HepG2 (cell line): ENCODE data around the gene CD40. TPM values are rescaled to one million over a fixed set of nuclear protein-coding genes. Genes with fewer than 3 reads are reported as not detected.

Experiments
- ATAC-seq: fragments of 200-7000 bp; cut with Tn5 transposase; 3 replicates; pipeline ENCODE4 v1.9.1; 2020; ENCODE audit warnings: mild to moderate bottlenecking, moderate library complexity
- BruUV-seq: library from RNA; stranded (reverse); fragments of 400-500 nt; replicated peaks from 2 replicates; lab custom pipeline; 2021; lab: Mats Ljungman, UMichigan
- CTCF ChIA-PET: fragments of 300-600 bp; formaldehyde crosslinking; extraction: SDS; loops from one replicate; lab custom pipeline; 2021; ENCODE audit warnings: low total read pairs, inconsistent platforms, low intra/inter-chr PET ratio; lab: Yijun Ruan, JAX
- POLR2A ChIA-PET: fragments of 350-600 bp; sonication (Branson Sonifier 250); formaldehyde crosslinking; loops from one replicate; lab custom pipeline; 2020; ENCODE audit warnings: antibody characterized with exemption, inconsistent platforms; lab: Yijun Ruan, JAX
- DNase-seq: peaks from one replicate; pipeline ENCODE4 v3.0.0-alpha.2; 2015; ENCODE audit warnings: low spot score
- FAIRE-seq: peaks from 3 replicates; lab custom pipeline; 2011; peaks lifted over from hg19 to GRCh38; lab: Jason Lieb, UNC
- H2AFZ ChIP-seq: one replicate; pipeline ENCODE4 v1.6.1; 2011; ENCODE audit warnings: low read length, inconsistent platforms
- H3K27ac ChIP-seq: fragments of 300-600 bp; 3 replicates; pipeline ENCODE4 v1.8.0; 2011; ENCODE audit warnings: mixed run types, mild to moderate bottlenecking, mixed read lengths, low read length, inconsistent platforms; ENCODE audit not compliant: insufficient read depth; ENCODE audit errors: extremely low read length
- H3K27me3 ChIP-seq, 2 experiments: fragments of 200-600 bp in 1 of 2; 2 replicates in 1 of 2; 3 replicates in 1 of 2; pipeline versions ENCODE4 v1.6.0 to v1.8.0; 2011; ENCODE audit warnings: low read length in 2 of 2, mild to moderate bottlenecking in 2 of 2, moderate library complexity in 2 of 2, inconsistent platforms in 1 of 2; ENCODE audit not compliant: insufficient read depth in 2 of 2, control insufficient read depth in 1 of 2
- H3K36me3 ChIP-seq, 2 experiments: fragments of 200-600 bp in 1 of 2; replicated peaks in 1 of 2; 2 replicates in 1 of 2; 3 replicates in 1 of 2; pipeline versions ENCODE4 v1.5.1 to v1.8.0; 2011; ENCODE audit warnings: low read length in 2 of 2, inconsistent platforms in 1 of 2; ENCODE audit not compliant: insufficient read depth in 2 of 2, control insufficient read depth in 1 of 2
- H3K4me1 ChIP-seq: 2 replicates; pipeline ENCODE4 v1.5.1; 2012; ENCODE audit warnings: low read length, inconsistent platforms; ENCODE audit not compliant: insufficient read depth
- H3K4me2 ChIP-seq: 2 replicates; pipeline ENCODE4 v1.6.0; 2011; ENCODE audit warnings: low read depth, low read length, inconsistent platforms
- H3K4me3 ChIP-seq, 3 experiments: fragments of 200-600 bp in 1 of 3; sonication (generic), shearing (Covaris generic) in 1 of 3; replicated peaks in 1 of 3; 2 replicates each; pipeline ENCODE4 v1.5.1; 2011 to 2016; ENCODE audit warnings: low read length in 3 of 3, inconsistent platforms in 2 of 3, low read depth in 2 of 3, mild to moderate bottlenecking in 2 of 3, control low read depth in 1 of 3, mixed read lengths in 1 of 3; ENCODE audit not compliant: insufficient read depth in 1 of 3
- H3K79me2 ChIP-seq: one replicate; pipeline ENCODE4 v1.6.1; 2011; ENCODE audit warnings: low read length, inconsistent platforms; ENCODE audit not compliant: insufficient read depth
- H3K9ac ChIP-seq: 2 replicates; pipeline ENCODE4 v1.6.0; 2011; ENCODE audit warnings: mild to moderate bottlenecking, low read depth, low read length, inconsistent platforms; ENCODE audit not compliant: insufficient read depth
- H3K9me3 ChIP-seq: 2 replicates; pipeline ENCODE4 v1.5.1; 2012; ENCODE audit warnings: mild to moderate bottlenecking, low read length
- H4K20me1 ChIP-seq: 2 replicates; pipeline ENCODE4 v1.6.0; 2011; ENCODE audit warnings: inconsistent platforms, mild to moderate bottlenecking, low read length, moderate library complexity; ENCODE audit not compliant: insufficient read depth
- BRCA1 ChIP-seq: sonication (generic); formaldehyde crosslinking; IDR thresholded peaks from 2 replicates; pipeline ENCODE4 v1.4.0; 2020; ENCODE audit warnings: missing genetic modification reagents
- ELF1 ChIP-seq: sonication (generic); formaldehyde crosslinking; IDR thresholded peaks from 2 replicates; pipeline ENCODE4 v1.4.0; 2020; ENCODE audit warnings: missing genetic modification reagents
- JARID2 ChIP-seq: sonication (generic); formaldehyde crosslinking; IDR thresholded peaks from 2 replicates; pipeline ENCODE4 v1.8.1; 2023; ENCODE audit warnings: missing genetic modification reagents, inconsistent platforms; ENCODE audit not compliant: insufficient replicate concordance
- MIER2 ChIP-seq: IDR thresholded peaks from 2 replicates; pipeline ENCODE4 v1.6.1; 2016; ENCODE audit warnings: missing biosample characterization, missing genetic modification reagents
- PAF1 ChIP-seq: IDR thresholded peaks from 2 replicates; pipeline ENCODE4 v1.6.1; 2016; ENCODE audit warnings: missing genetic modification reagents, missing compliant biosample characterization
- RBM22 ChIP-seq: fragments of 200-400 bp; formaldehyde crosslinking; optimal IDR thresholded peaks from 2 replicates; pipeline ENCODE3; 2017; ENCODE audit warnings: mild to moderate bottlenecking, low read length, moderate library complexity
- TBP ChIP-seq: sonication (generic); formaldehyde crosslinking; IDR thresholded peaks from 2 replicates; pipeline ENCODE4 v1.5.0; 2020; ENCODE audit warnings: missing genetic modification reagents
- TBX3 ChIP-seq: fragments of 450-650 bp; IDR thresholded peaks from 2 replicates; pipeline ENCODE4 v1.6.1; 2017; ENCODE audit warnings: antibody characterized with exemption, mild to moderate bottlenecking, inconsistent platforms, borderline replicate concordance
- ZBTB7B ChIP-seq: sonication (generic); formaldehyde crosslinking; IDR thresholded peaks from 2 replicates; pipeline ENCODE4 v1.4.0; 2020; ENCODE audit warnings: missing genetic modification reagents
- ZFAT ChIP-seq: sonication (generic); formaldehyde crosslinking; conservative IDR thresholded peaks from 2 replicates; pipeline ENCODE4 v1.8.1; 2023; ENCODE audit warnings: missing genetic modification reagents, inconsistent platforms
- ZNF121 ChIP-seq: sonication (generic); formaldehyde crosslinking; IDR thresholded peaks from 2 replicates; pipeline ENCODE4 v1.5.0; 2020; ENCODE audit warnings: mild to moderate bottlenecking, missing genetic modification reagents
- ZNF75D ChIP-seq: sonication (generic); formaldehyde crosslinking; IDR thresholded peaks from 2 replicates; pipeline ENCODE4 v1.8.1; 2023; ENCODE audit warnings: missing genetic modification reagents, mild to moderate bottlenecking, borderline replicate concordance
- WGBS: methylation state at CpG from one replicate; pipeline ENCODE4 v1.1.6; 2017; ENCODE audit warnings: low lambda C conversion rate; 5-methylcytosine and 5-hydroxymethylcytosine counted together
- in situ Hi-C: cut with HindIII; loops from 2 replicates; pipeline ENCODE4 v1.10.0; 2017; ENCODE audit warnings: low pct_unique_long_range_greater_than_20kb; ENCODE audit not compliant: extremely low pct_ligation_motif_present
- intact Hi-C: fragments of 100-400 bp; cut with micrococcal nuclease; formaldehyde crosslinking; loops from one replicate; pipeline ENCODE4 v1.10.0; 2022; ENCODE audit not compliant: unreplicated experiment
- polyA plus RNA-seq, 8 experiments: library from polyadenylated mRNA; depleted of rRNA in 3 of 8; stranded (reverse) in 7 of 8; unstranded in 1 of 8; fragments of >200 nt; fragmentation: Illumina TruSeq in 4 of 8; extraction: Trizol in 4 of 8; gene quantifications; 2 replicates each; pipeline versions ENCODE4 v1.2.1 to v1.2.3, GENCODE V29; 2011 to 2016; ENCODE audit warnings: low read depth in 4 of 8, missing spikeins in 1 of 8, mixed read lengths in 1 of 8; ENCODE audit not compliant: insufficient read depth in 1 of 8
- total RNA-seq, 5 experiments: library from RNA; depleted of rRNA; stranded (reverse); fragments of >200 nt; fragmentation: Illumina TruSeq; extraction: Trizol; gene quantifications; 2 replicates each; pipeline ENCODE4 v1.2.3, GENCODE V29; 2016; ENCODE audit warnings: low read depth in 1 of 5
- TF ChIP-seq, protein P1 (sequence below): sonication (generic); formaldehyde crosslinking; IDR thresholded peaks from 2 replicates; pipeline ENCODE4 v1.9.0; 2021; ENCODE audit warnings: missing genetic modification reagents, borderline replicate concordance
- TF ChIP-seq, protein P2 (sequence below): sonication (generic); formaldehyde crosslinking; IDR thresholded peaks from 2 replicates; pipeline ENCODE4 v1.4.0; 2020; ENCODE audit warnings: missing genetic modification reagents, borderline replicate concordance

The CD40 gene
- total and polyA plus RNA-seq, 2 of the 13 experiments (the other 11 are each of a cell fraction or from before 2014, with no cell fraction given), result 4.6 to 13.4 TPM

DNA sequence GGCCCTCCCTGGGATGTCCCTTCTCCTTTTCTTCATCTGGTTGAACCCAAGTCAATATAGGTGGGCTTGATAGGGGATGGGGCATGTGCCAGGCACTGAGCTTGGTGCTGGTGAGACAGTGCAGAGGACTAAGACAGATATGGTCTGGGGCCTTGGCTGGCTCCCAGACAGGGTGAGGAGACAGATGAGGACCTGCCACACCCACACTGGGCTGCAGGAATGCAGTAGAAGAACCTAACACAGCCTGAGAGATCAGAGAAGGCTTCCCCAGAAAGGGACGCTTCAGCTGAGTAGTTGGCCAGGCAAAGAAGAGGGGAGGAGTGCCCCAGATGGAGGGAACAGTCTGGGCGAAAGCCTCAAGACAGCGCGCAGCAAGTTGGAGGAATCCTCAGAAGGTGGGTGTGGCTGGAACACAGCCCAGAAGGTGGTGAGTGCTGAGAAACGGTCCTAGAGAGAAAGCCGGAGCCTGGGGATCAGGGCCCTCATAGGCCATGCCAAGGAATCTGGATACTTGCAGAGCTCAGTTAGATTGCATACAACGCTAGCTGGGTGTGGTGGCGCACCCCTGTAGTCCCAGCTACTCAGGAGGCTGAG is 26.4 kb downstream of the CD40 start (continued):
- no peak for TF ChIP-seq BRCA1
- no peak for TF ChIP-seq ZNF75D (CRISPR knock-in tag)
- no peak for TF ChIP-seq ZFAT (CRISPR knock-in tag)
- no peak for TF ChIP-seq TBX3
- TF ChIP-seq ELF1 (CRISPR knock-in tag), result no peak

DNA sequence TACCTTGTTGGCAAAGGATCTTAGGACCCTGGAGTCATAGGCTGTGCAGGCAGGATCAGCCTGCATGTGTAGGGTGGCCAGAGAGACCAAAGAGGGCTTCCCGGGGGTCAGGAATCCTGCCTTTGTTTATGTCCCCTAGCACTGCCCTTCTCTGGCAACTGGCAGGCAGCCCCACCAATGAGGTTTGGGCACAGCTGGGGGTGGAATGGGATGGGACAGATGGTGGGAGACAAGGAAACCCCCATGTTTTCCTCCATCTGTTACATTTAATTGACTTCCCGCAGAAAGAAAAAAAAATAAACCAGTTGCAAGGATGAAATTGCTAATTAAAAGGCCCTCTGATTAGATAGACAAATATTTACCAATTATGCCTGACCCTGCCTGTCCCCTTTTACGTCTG is 27.6 kb downstream of the CD40 start:
- CTCF ChIA-PET, result no interaction called here
- FAIRE-seq, result no peak
- peaks cover 4 to 59% of the 10 kb centered on the region in 2 experiments; a peak in 4 of 5 replicates for H3K27me3 ChIP-seq

More for the DNA sequence above, 27.6 kb downstream of the CD40 start:
- in situ Hi-C loops, result no loop called here
- Histone ChIP-seq H3K36me3 (no peaks in the 10 kb centered on the region), H3K4me2 (no peak overlapping the region), H4K20me1 (no peaks in the 10 kb centered on the region), H3K4me1 (no peaks in the 10 kb centered on the region), H3K4me3 (no peak overlapping the region), H2AFZ (no peak overlapping the region), H3K9ac (no peak overlapping the region), H3K79me2 (no peaks in the 10 kb centered on the region), H3K27ac (no peak overlapping the region), H3K9me3 (no peaks in the 10 kb centered on the region)
- DNase-seq, result no peak
- ATAC-seq, result no peak
- intact Hi-C loops, result no loop called here
- no TSS peak for BruUV-seq
- 7% methylated on average over 3 of the region's 3 CpGs for WGBS
- POLR2A ChIA-PET, result no interaction called here
- TF ChIP-seq JARID2 (CRISPR knock-in tag) (no peak), PAF1 (CRISPR knock-in tag) (no peak), ZBTB7B (no peak), ZNF121 (CRISPR knock-in tag) (no peak), TBP (CRISPR knock-in tag) (no peak), MIER2 (CRISPR knock-in tag) (no peak), RBM22 (no peak)
- TF ChIP-seq, protein P1, sequence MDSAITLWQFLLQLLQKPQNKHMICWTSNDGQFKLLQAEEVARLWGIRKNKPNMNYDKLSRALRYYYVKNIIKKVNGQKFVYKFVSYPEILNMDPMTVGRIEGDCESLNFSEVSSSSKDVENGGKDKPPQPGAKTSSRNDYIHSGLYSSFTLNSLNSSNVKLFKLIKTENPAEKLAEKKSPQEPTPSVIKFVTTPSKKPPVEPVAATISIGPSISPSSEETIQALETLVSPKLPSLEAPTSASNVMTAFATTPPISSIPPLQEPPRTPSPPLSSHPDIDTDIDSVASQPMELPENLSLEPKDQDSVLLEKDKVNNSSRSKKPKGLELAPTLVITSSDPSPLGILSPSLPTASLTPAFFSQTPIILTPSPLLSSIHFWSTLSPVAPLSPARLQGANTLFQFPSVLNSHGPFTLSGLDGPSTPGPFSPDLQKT (CRISPR knock-in tag), result no peak
- TF ChIP-seq, protein P2, sequence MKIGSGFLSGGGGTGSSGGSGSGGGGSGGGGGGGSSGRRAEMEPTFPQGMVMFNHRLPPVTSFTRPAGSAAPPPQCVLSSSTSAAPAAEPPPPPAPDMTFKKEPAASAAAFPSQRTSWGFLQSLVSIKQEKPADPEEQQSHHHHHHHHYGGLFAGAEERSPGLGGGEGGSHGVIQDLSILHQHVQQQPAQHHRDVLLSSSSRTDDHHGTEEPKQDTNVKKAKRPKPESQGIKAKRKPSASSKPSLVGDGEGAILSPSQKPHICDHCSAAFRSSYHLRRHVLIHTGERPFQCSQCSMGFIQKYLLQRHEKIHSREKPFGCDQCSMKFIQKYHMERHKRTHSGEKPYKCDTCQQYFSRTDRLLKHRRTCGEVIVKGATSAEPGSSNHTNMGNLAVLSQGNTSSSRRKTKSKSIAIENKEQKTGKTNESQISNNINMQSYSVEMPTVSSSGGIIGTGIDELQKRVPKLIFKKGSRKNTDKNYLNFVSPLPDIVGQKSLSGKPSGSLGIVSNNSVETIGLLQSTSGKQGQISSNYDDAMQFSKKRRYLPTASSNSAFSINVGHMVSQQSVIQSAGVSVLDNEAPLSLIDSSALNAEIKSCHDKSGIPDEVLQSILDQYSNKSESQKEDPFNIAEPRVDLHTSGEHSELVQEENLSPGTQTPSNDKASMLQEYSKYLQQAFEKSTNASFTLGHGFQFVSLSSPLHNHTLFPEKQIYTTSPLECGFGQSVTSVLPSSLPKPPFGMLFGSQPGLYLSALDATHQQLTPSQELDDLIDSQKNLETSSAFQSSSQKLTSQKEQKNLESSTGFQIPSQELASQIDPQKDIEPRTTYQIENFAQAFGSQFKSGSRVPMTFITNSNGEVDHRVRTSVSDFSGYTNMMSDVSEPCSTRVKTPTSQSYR (CRISPR knock-in tag), result no peak
